ENCODE results near the gene PYCR2.
A peak's percentile ranks its signal among the peaks of the same experiment; 100 is the strongest.

Gene PYCR2

GRCh38 chr1:225917536-225917935, 6.5 kb downstream of the PYCR2 start:
- no peak for DNase-seq

- DNase-seq: no peak
These were observed 6.9 kb downstream of the PYCR2 start for GRCh38 chr1:225917101-225917500.

GRCh38 chr1:225915538-225915991, 8.5 kb downstream of the PYCR2 start:
- no peak for DNase-seq

GRCh38 chr1:225914947-225915346, 9.1 kb downstream of the PYCR2 start:
- DNase-seq: no peak

GRCh38 chr1:225914391-225914790, 9.7 kb downstream of the PYCR2 start:
- no peak for DNase-seq

GRCh38 chr1:225911191-225912130, 12.6 kb downstream of the PYCR2 start:
- DNase-seq: peak; percentile 24

- no peak for DNase-seq
These were observed 14.6 kb downstream of the PYCR2 start for GRCh38 chr1:225909477-225909876.

GRCh38 chr1:225908773-225909172, 15.3 kb downstream of the PYCR2 start:
- no peak for DNase-seq

GRCh38 chr1:225908013-225908640, 15.9 kb downstream of the PYCR2 start:
- DNase-seq: no peak

- no peak for DNase-seq
These were observed 16.7 kb downstream of the PYCR2 start for GRCh38 chr1:225907341-225907740.

GRCh38 chr1:225906467-225906866, 17.6 kb downstream of the PYCR2 start:
- no peak for DNase-seq

GRCh38 chr1:225903623-225904022, 20.4 kb downstream of the PYCR2 start:
- no peak for DNase-seq

- peak; percentile 32 for DNase-seq
These were observed 24.8 kb downstream of the PYCR2 start for GRCh38 chr1:225899044-225899925.

- no peak for DNase-seq
These were observed 26.2 kb downstream of the PYCR2 start for GRCh38 chr1:225897595-225898514.

- peak; percentile 26 for DNase-seq
These were observed 27.0 kb downstream of the PYCR2 start for GRCh38 chr1:225896937-225897549.

- DNase-seq: no peak
These were observed 27.6 kb downstream of the PYCR2 start for GRCh38 chr1:225896494-225896893.

- DNase-seq: no peak
These were observed 31.7 kb downstream of the PYCR2 start for GRCh38 chr1:225892307-225892706.

- no peak for DNase-seq
These were observed 32.6 kb downstream of the PYCR2 start for GRCh38 chr1:225891229-225891972.

- DNase-seq: no peak
These were observed 33.5 kb downstream of the PYCR2 start for GRCh38 chr1:225890346-225891228.

GRCh38 chr1:225889743-225890142, 34.3 kb downstream of the PYCR2 start:
- no peak for DNase-seq
